ENCODE results near the gene TPTE2. TPM values are rescaled to one million over a fixed set of nuclear protein-coding genes. Genes with fewer than 3 reads are reported as not detected.
"Not testable (repeated sequence)": the region's sequence is repeated elsewhere in the genome, so short reads cannot be mapped to it uniquely, and the experiment has no call there.

TPTE2 gene
- polyA plus RNA-seq, 3 donors from 2014 or later, result not detected

GRCh38 chr13:19589312-19589711, 28.0 kb upstream of the TPTE2 start:
- no peak for DNase-seq
- peaks cover 3 to 14% (median 7%) of the 10 kb centered on the region in 3 donors for H3K36me3 Mint-ChIP-seq
- H3K9me3 Mint-ChIP-seq, result peaks cover 0 to 9% (median 0%) of the 10 kb centered on the region in 6 donors
- H3K4me3 Mint-ChIP-seq, result no peak overlapping the region
- peaks cover 5 to 16% (median 8%) of the 10 kb centered on the region in 3 donors for H3K27me3 Mint-ChIP-seq (ENCODE audit: low read depth in 3 of 3)
- peak overlapping the region in 2 of 6 donors; percentile 8 to 60 for H3K27ac Mint-ChIP-seq
- peaks cover 25 to 27% of the 10 kb centered on the region in 2 donors for H3K4me1 Mint-ChIP-seq

- Mint-ChIP-seq H3K36me3 (peaks cover 3 to 17% (median 7%) of the 10 kb centered on the region in 3 donors), H3K9me3 (peaks cover 3 to 9% (median 7%) of the 10 kb centered on the region in 6 donors), H3K27ac (peak overlapping the region in 5 of 6 donors; percentile 76 to 93 (median 83)), H3K4me1 (peaks cover 25 to 27% of the 10 kb centered on the region in 2 donors), H3K4me3 (peak overlapping the region; percentile 77 to 88 (median 80)), H3K27me3 (ENCODE audit: low read depth in 3 of 3) (peaks cover 1 to 13% (median 5%) of the 10 kb centered on the region in 3 donors)
- peak; percentile 20 to 48 (median 22) for DNase-seq
Measured at GRCh38 chr13:19587635-19588300, 26.4 kb upstream of the TPTE2 start.

- H3K36me3 Mint-ChIP-seq, result peaks cover 3 to 21% (median 7%) of the 10 kb centered on the region in 3 donors
- H3K4me1 Mint-ChIP-seq, result peaks cover 25 to 27% of the 10 kb centered on the region in 2 donors
- H3K27ac Mint-ChIP-seq, result peak overlapping the region; percentile 76 to 93 (median 82)
- peak; percentile 53 to 64 (median 59) for DNase-seq
- peaks cover 5 to 13% (median 7%) of the 10 kb centered on the region in 6 donors for H3K9me3 Mint-ChIP-seq
- H3K4me3 Mint-ChIP-seq, result peak overlapping the region; percentile 77 to 88 (median 80)
- peaks cover 1 to 13% (median 6%) of the 10 kb centered on the region in 3 donors for H3K27me3 Mint-ChIP-seq (ENCODE audit: low read depth in 3 of 3)
Measured at GRCh38 chr13:19586904-19587634, 25.7 kb upstream of the TPTE2 start.

DNA sequence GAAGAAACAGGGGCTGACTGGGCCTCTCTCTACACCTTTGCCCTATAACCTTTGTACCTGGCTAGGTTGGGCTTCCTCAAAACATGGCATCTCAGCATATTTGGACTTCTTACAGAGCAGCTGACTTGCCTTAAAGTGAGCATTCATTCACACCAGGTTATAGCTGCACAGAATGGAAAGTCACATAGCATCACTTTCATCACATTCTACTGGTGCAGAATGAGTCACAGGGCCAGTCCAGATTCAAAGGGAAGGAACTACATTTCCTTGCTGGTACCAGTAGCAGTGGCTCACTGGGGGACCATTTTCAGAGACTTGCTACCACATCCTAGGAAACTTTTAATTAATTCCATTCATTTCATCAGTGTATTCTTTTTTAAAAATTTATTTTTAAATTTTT, 20.3 kb upstream of the TPTE2 start:
- Mint-ChIP-seq H3K36me3 (peaks cover 3 to 17% (median 6%) of the 10 kb centered on the region in 3 donors), H3K4me3 (no peak overlapping the region), H3K4me1 (peaks cover 9 to 11% of the 10 kb centered on the region in 2 donors), H3K9me3 (peaks cover 7 to 18% (median 15%) of the 10 kb centered on the region in 6 donors), H3K27ac (no peak overlapping the region), H3K27me3 (ENCODE audit: low read depth in 3 of 3) (peaks cover 3 to 14% (median 9%) of the 10 kb centered on the region in 3 donors)
- no peak for DNase-seq

DNA sequence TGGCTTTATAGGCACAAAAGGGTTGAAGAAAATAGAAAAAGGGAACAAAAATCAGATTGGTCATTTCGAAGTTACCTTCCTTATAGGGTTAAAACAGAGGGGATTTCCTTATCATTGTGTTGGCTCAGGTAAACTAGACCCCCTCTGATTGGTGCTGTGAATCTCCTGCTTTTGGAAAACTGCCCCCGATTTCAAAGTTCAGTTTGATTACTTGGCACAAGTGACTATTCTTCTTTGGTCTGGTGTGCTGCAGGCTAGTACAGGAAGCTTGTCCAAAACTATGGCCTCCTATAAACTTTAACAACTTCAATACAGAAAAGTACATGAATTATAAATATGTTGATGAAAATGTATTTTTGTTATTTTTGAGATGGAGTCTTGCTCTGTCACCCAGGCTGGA, 13.9 kb upstream of the TPTE2 start:
- H3K27ac Mint-ChIP-seq, result no peak overlapping the region
- no peak overlapping the region for H3K4me3 Mint-ChIP-seq
- peaks cover 0 to 9% (median 6%) of the 10 kb centered on the region in 6 donors for H3K9me3 Mint-ChIP-seq
- no peak for DNase-seq
- H3K4me1 Mint-ChIP-seq, result peaks cover 4 to 5% of the 10 kb centered on the region in 2 donors
- H3K36me3 Mint-ChIP-seq, result peaks cover 0 to 3% (median 0%) of the 10 kb centered on the region in 3 donors
- H3K27me3 Mint-ChIP-seq (ENCODE audit: low read depth in 3 of 3), result peaks cover 3 to 17% (median 6%) of the 10 kb centered on the region in 3 donors

- no peaks in the 10 kb centered on the region for H3K36me3 Mint-ChIP-seq
- H3K27me3 Mint-ChIP-seq (ENCODE audit: low read depth in 3 of 3), result peaks cover 0 to 18% (median 6%) of the 10 kb centered on the region in 3 donors
- peak; percentile 16 to 30 (median 24) for DNase-seq
- no peak overlapping the region for H3K4me3 Mint-ChIP-seq
- H3K27ac Mint-ChIP-seq, result peak overlapping the region in 1 of 6 donors; percentile 55
- peaks cover 4 to 5% of the 10 kb centered on the region in 2 donors for H3K4me1 Mint-ChIP-seq
- peaks cover 0 to 4% (median 1%) of the 10 kb centered on the region in 6 donors for H3K9me3 Mint-ChIP-seq
Measured at GRCh38 chr13:19573120-19573716, 11.9 kb upstream of the TPTE2 start.

DNA sequence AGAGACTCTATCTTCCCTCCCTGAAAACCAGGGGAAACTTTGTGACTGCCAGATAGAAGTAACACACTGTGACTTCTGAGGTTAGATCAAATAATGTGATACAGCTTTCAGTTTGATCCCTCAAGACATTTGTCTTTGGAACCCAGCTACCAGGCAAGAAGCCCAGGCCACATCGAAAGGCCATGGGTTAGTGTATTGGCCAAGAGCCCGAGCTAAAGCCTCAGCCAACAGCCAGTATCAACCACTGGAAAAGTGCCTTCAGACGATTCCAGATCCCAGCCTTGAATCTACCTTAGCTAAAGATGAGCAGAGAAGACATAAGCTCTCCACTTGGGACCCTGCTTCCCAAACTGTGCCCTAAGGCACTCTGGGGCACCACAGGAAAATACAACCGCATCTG, 10.9 kb upstream of the TPTE2 start:
- no peak for DNase-seq
- Mint-ChIP-seq H3K4me1 (peaks cover 4 to 5% of the 10 kb centered on the region in 2 donors), H3K4me3 (no peak overlapping the region), H3K27ac (no peak overlapping the region), H3K9me3 (peaks cover 0 to 1% (median under 1%) of the 10 kb centered on the region in 6 donors), H3K36me3 (no peaks in the 10 kb centered on the region), H3K27me3 (ENCODE audit: low read depth in 3 of 3) (peaks cover 0 to 18% (median 6%) of the 10 kb centered on the region in 3 donors)

- no peak for DNase-seq
- Mint-ChIP-seq H3K36me3 (no peaks in the 10 kb centered on the region), H3K4me3 (no peak overlapping the region), H3K27me3 (ENCODE audit: low read depth in 3 of 3) (peaks cover 0 to 5% (median 1%) of the 10 kb centered on the region in 3 donors), H3K27ac (no peak overlapping the region), H3K4me1 (peaks cover 0 to under 1% of the 10 kb centered on the region in 2 donors), H3K9me3 (no peaks in the 10 kb centered on the region)
Measured at GRCh38 chr13:19567820-19568534, 6.6 kb upstream of the TPTE2 start.

GRCh38 chr13:19561585-19561984, 253 bp upstream of the TPTE2 start:
- DNase-seq, result no peak
- Mint-ChIP-seq H3K36me3 (no peaks in the 10 kb centered on the region), H3K27me3 (ENCODE audit: low read depth in 3 of 3) (peaks cover 0 to 2% (median 0%) of the 10 kb centered on the region in 3 donors), H3K27ac (no peak overlapping the region), H3K4me3 (no peak overlapping the region), H3K9me3 (no peaks in the 10 kb centered on the region), H3K4me1 (no peaks in the 10 kb centered on the region)

- not testable (repeated sequence) for H3K4me1 Mint-ChIP-seq; H3K27me3 Mint-ChIP-seq (ENCODE audit: low read depth in 3 of 3); H3K4me3 Mint-ChIP-seq; H3K36me3 Mint-ChIP-seq; H3K27ac Mint-ChIP-seq; H3K9me3 Mint-ChIP-seq; DNase-seq
Measured at GRCh38 chr13:19560672-19561071, 660 bp downstream of the TPTE2 start.

- DNase-seq; H3K9me3 Mint-ChIP-seq; H3K36me3 Mint-ChIP-seq; H3K27me3 Mint-ChIP-seq (ENCODE audit: low read depth in 3 of 3); H3K27ac Mint-ChIP-seq; H3K4me3 Mint-ChIP-seq; H3K4me1 Mint-ChIP-seq: not testable (repeated sequence)
Measured at GRCh38 chr13:19559739-19560138, 1.6 kb downstream of the TPTE2 start.

DNA sequence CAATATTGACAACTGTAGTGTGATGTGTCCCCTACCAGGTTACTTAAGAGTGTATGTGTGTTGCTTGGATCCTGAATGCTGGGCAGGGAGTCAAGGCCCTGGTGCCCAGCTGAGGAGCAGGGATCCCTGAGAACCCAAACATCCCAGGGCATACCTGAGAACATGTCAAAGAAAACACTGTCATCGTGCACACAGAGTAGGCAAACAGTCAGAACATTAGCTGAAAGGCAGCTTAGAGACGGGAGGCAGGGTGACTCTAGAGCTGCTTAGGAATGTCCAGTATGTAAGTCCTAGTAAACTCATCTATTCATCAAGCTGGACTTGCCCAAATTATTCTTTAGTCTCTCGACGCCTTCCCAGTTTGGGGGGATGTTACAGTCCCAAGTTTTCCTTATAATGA, 4.0 kb downstream of the TPTE2 start:
- H3K27me3 Mint-ChIP-seq (ENCODE audit: low read depth in 3 of 3); H3K27ac Mint-ChIP-seq; H3K36me3 Mint-ChIP-seq: not testable (repeated sequence)

GRCh38 chr13:19549245-19549644, 12.1 kb downstream of the TPTE2 start:
- not testable (repeated sequence) for H3K4me3 Mint-ChIP-seq; H3K4me1 Mint-ChIP-seq; H3K27ac Mint-ChIP-seq; H3K9me3 Mint-ChIP-seq; H3K36me3 Mint-ChIP-seq; H3K27me3 Mint-ChIP-seq (ENCODE audit: low read depth in 3 of 3); DNase-seq

More for the DNA sequence above, 4.0 kb downstream of the TPTE2 start:
- not testable (repeated sequence) for DNase-seq, H3K9me3 Mint-ChIP-seq, H3K4me3 Mint-ChIP-seq, H3K4me1 Mint-ChIP-seq

Data from immature natural killer cell (primary cell).